Measurements from ENCODE around the gene CCDC185.

- TF ChIP-seq POLR2A (IDR thresholded peaks at IDR 0.05) = no peak
- TF ChIP-seq, protein P1, sequence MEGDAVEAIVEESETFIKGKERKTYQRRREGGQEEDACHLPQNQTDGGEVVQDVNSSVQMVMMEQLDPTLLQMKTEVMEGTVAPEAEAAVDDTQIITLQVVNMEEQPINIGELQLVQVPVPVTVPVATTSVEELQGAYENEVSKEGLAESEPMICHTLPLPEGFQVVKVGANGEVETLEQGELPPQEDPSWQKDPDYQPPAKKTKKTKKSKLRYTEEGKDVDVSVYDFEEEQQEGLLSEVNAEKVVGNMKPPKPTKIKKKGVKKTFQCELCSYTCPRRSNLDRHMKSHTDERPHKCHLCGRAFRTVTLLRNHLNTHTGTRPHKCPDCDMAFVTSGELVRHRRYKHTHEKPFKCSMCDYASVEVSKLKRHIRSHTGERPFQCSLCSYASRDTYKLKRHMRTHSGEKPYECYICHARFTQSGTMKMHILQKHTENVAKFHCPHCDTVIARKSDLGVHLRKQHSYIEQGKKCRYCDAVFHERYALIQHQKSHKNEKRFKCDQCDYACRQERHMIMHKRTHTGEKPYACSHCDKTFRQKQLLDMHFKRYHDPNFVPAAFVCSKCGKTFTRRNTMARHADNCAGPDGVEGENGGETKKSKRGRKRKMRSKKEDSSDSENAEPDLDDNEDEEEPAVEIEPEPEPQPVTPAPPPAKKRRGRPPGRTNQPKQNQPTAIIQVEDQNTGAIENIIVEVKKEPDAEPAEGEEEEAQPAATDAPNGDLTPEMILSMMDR (IDR thresholded peaks at IDR 0.05) = no peak
These were observed 30.0 kb upstream of the CCDC185 start for GRCh38 chr1:223363057-223363855.

Data from suprapubic skin (tissue), 3 donors.